A549 (cell line): ENCODE data around the gene C14orf132.

Experiments used
- EP300 ChIP-seq, 2 experiments: fragments of >200 bp; sonication (Bioruptor Twin); formaldehyde crosslinking; IDR thresholded peaks; 2 replicates in 1 of 2; 3 replicates in 1 of 2; pipeline ENCODE4 v1.6.1; 2016 to 2017
- JUNB ChIP-seq: fragments of >200 bp; sonication (Bioruptor Twin); formaldehyde crosslinking; IDR thresholded peaks from 2 replicates; pipeline ENCODE4 v1.6.1; 2016
- MYC ChIP-seq: IDR thresholded peaks from 2 replicates; pipeline ENCODE4 v1.6.1; 2012; ENCODE audit warnings: mild to moderate bottlenecking, inconsistent platforms, low read length, improper control_type of control experiment, borderline replicate concordance
- POLR2A ChIP-seq: IDR thresholded peaks from 2 replicates; pipeline ENCODE4 v1.6.1; 2012; ENCODE audit warnings: mild to moderate bottlenecking, low read length
- RAD21 ChIP-seq, 2 experiments: fragments of >200 bp in 1 of 2; sonication (Bioruptor Twin) in 1 of 2; formaldehyde crosslinking in 1 of 2; IDR thresholded peaks in 1 of 2; conservative IDR thresholded peaks in 1 of 2; 2 replicates in 1 of 2; 3 replicates in 1 of 2; pipeline ENCODE4 v1.6.1; 2012 to 2018; ENCODE audit warnings: inconsistent platforms in 1 of 2
- RFX5 ChIP-seq: fragments of 450-650 bp; IDR thresholded peaks from 2 replicates; pipeline ENCODE4 v1.7.1; 2014; ENCODE audit warnings: antibody characterized with exemption, mild to moderate bottlenecking, moderate library complexity
- TF ChIP-seq, protein P1 (sequence below): fragments of >200 bp; sonication (Bioruptor Twin); formaldehyde crosslinking; IDR thresholded peaks from 3 replicates; pipeline ENCODE4 v1.5.1; 2016

DNA sequence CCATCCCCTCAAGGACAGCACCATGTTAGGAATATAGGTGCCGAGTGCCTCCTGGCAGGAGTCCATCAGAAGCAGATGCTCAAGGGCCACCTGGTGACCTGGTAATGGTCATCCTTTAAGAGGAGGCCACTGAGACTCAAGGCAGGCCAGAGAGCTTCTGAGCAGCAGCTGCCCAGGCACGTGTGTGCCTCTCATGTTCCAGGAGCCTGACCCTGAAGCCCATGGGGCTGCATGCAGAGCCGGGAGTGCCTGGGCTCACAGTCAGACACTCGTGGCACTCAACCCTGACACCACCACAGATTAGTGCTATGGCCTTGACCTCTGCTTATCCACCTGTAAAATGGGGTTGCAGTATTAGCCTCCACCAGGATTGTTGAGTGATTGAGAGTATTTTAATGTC lies 45.6 kb downstream of the C14orf132 start:
- TF ChIP-seq, protein P1, sequence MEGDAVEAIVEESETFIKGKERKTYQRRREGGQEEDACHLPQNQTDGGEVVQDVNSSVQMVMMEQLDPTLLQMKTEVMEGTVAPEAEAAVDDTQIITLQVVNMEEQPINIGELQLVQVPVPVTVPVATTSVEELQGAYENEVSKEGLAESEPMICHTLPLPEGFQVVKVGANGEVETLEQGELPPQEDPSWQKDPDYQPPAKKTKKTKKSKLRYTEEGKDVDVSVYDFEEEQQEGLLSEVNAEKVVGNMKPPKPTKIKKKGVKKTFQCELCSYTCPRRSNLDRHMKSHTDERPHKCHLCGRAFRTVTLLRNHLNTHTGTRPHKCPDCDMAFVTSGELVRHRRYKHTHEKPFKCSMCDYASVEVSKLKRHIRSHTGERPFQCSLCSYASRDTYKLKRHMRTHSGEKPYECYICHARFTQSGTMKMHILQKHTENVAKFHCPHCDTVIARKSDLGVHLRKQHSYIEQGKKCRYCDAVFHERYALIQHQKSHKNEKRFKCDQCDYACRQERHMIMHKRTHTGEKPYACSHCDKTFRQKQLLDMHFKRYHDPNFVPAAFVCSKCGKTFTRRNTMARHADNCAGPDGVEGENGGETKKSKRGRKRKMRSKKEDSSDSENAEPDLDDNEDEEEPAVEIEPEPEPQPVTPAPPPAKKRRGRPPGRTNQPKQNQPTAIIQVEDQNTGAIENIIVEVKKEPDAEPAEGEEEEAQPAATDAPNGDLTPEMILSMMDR: no peak
- TF ChIP-seq RFX5 (no peak), POLR2A (no peak), JUNB (no peak), RAD21 (conservative IDR thresholded peaks at IDR 0.05 in 1 of 2, IDR thresholded peaks at IDR 0.05 in 1 of 2) (no peak), MYC (no peak), EP300 (IDR thresholded peaks at IDR 0.05) (no peak)
